Measurements from ENCODE around the gene LRRC8E. TPM values are rescaled to one million over a fixed set of nuclear protein-coding genes. Genes with fewer than 3 reads are reported as not detected.

LRRC8E gene
- total and polyA plus RNA-seq, 2 of the 8 experiments (the other 6 are each of a cell fraction or from before 2014, with no cell fraction given) = 2.7 to 2.9 TPM

GRCh38 chr19:7916955-7917266 is 28.6 kb downstream of the LRRC8E start:
- Histone ChIP-seq H4K5ac (ENCODE audit: insufficient read length, low read depth, low read length) (no peak overlapping the region), H3K14ac (ENCODE audit: insufficient read length) (no peak overlapping the region), H3K4ac (replicated peaks; ENCODE audit: insufficient read length, low read depth, low read length) (no peak overlapping the region), H3K18ac (ENCODE audit: extremely low read depth, low read length) (no peak overlapping the region; the same call in 1 of the 2 replicates), H3K4me3 (ENCODE audit: extremely low read depth in 1 of 4, insufficient read depth in 2 of 4, low read depth in 3 of 4, low read length in 4 of 4) (peak overlapping the region; percentile 30 to 64 (median 48)), H2AK5ac (ENCODE audit: low read depth, low read length) (no peak overlapping the region), H3K9ac (replicated peaks in 1 of 4; ENCODE audit: extremely low read depth in 1 of 4, low read depth in 3 of 4, low read length in 3 of 4) (no peak overlapping the region; a peak in 1 of 7 replicates), H2AFZ (ENCODE audit: low read length) (no peak overlapping the region), H4K20me1 (replicated peaks in 1 of 2; ENCODE audit: control insufficient read depth in 1 of 2, insufficient read depth in 2 of 2, low read length in 2 of 2) (peaks cover 8 to 10% of the 10 kb centered on the region in 2 experiments), H3K4me2 (ENCODE audit: insufficient read depth in 1 of 2, low read depth in 2 of 2, low read length in 2 of 2) (peak overlapping the region; percentile 86 to 94), H3K27ac (ENCODE audit: low read depth, low read length) (no peak overlapping the region), H3K23ac (ENCODE audit: insufficient read length) (no peak overlapping the region), H4K91ac (replicated peaks; ENCODE audit: insufficient read length, low read length) (no peak overlapping the region), H3K56ac (replicated peaks; ENCODE audit: insufficient read length, low read depth, low read length) (no peak overlapping the region), H3K4me1 (replicated peaks in 1 of 4; ENCODE audit: control insufficient read depth in 3 of 4, insufficient read depth in 4 of 4, low read length in 3 of 4) (peaks cover 0 to 20% (median 12%) of the 10 kb centered on the region in 4 experiments; a peak in 5 of 7 replicates), H2BK15ac (ENCODE audit: low read length) (peak overlapping the region; percentile 31; the same call in 1 of the 2 replicates), H3K79me1 (ENCODE audit: low read depth, low read length) (no peaks in the 10 kb centered on the region), H3K9me3 (ENCODE audit: insufficient read depth in 2 of 2, low read depth in 1 of 2, low read length in 1 of 2) (no peaks in the 10 kb centered on the region), H2BK12ac (ENCODE audit: low read depth, low read length) (no peak overlapping the region), H3K79me2 (ENCODE audit: control insufficient read depth in 1 of 2, insufficient read depth in 2 of 2, low read length in 2 of 2) (no peaks in the 10 kb centered on the region), H2BK5ac (ENCODE audit: low read depth, low read length) (no peak overlapping the region), H3K27me3 (replicated peaks in 1 of 4; ENCODE audit: control insufficient read depth in 3 of 4, extremely low read depth in 1 of 4, insufficient read depth in 3 of 4, low read length in 3 of 4) (peaks cover 17 to 45% (median 39%) of the 10 kb centered on the region in 4 experiments; a peak in 6 of 7 replicates), H2BK120ac (replicated peaks; ENCODE audit: low read depth, low read length) (no peak overlapping the region), H3K36me3 (ENCODE audit: control insufficient read depth in 2 of 4, insufficient read depth in 4 of 4, low read length in 3 of 4) (peaks cover 0 to 9% (median 2%) of the 10 kb centered on the region in 4 experiments; a peak in 2 of 8 replicates), H2BK20ac (ENCODE audit: low read length) (no peak overlapping the region), H3K23me2 (ENCODE audit: low read depth, low read length) (peaks cover 21% of the 10 kb centered on the region), H4K8ac (ENCODE audit: extremely low read depth, insufficient read depth, low read length) (no peak overlapping the region)
- ChIA-PET POLR2A (ENCODE audit: partially characterized antibody) (interaction anchor here (1.3 to 10.6 kb wide), 10 partner anchors 9 to 60 kb away, joined by 3 to 106 read pairs (median 8); partner anchors contain the start of genes CTXN1, LRRC8E and MAP2K7), CTCF (ENCODE audit: partially characterized antibody) (interaction anchor here (0.6 to 9.0 kb wide), 13 partner anchors 9 to 238 kb away, joined by 3 to 112 read pairs (median 5); partner anchors contain the start of genes MAP2K7, PRR36 and TIMM44)
- DNase-seq (ENCODE audit: low read depth in 1 of 2, low spot score in 2 of 2) = no peak
- no peak for FAIRE-seq
- WGBS, 2 experiments (ENCODE audit: extremely low coverage in 1 of 2, insufficient coverage in 1 of 2, insufficient read length in 1 of 2, insufficient replicate concordance in 2 of 2, low coverage in 1 of 2, low lambda C conversion rate in 2 of 2, missing lambda C conversion rate in 1 of 2) = 6% methylated on average over 7 of the region's 12 CpGs; no CpG with 5 or more reads in 1 of the 2 experiments
- TF ChIP-seq USF2 (IDR thresholded peaks at IDR 0.05; ENCODE audit: low read length) = no peak
- no peak for TF ChIP-seq CBX8 (IDR thresholded peaks at IDR 0.05; ENCODE audit: borderline replicate concordance, low read depth, low read length)
- no peak for TF ChIP-seq CBX5 (IDR thresholded peaks at IDR 0.05; ENCODE audit: low read depth, low read length)
- TF ChIP-seq CREB1 (IDR thresholded peaks at IDR 0.05) = no peak
- TF ChIP-seq SUZ12 (IDR thresholded peaks at IDR 0.05; ENCODE audit: low read length) = no peak
- TF ChIP-seq RBBP5 (IDR thresholded peaks at IDR 0.05; ENCODE audit: borderline replicate concordance, low read depth, low read length) = peak; percentile 29; the same call in 1 of the 2 replicates

All from H1 (cell line).